ENCODE results near the gene CYFIP1. TPM values are rescaled to one million over a fixed set of nuclear protein-coding genes. Genes with fewer than 3 reads are reported as not detected.

The CYFIP1 gene
- total RNA-seq, 1 donor from 2014 or later, result 59.5 TPM

DNA sequence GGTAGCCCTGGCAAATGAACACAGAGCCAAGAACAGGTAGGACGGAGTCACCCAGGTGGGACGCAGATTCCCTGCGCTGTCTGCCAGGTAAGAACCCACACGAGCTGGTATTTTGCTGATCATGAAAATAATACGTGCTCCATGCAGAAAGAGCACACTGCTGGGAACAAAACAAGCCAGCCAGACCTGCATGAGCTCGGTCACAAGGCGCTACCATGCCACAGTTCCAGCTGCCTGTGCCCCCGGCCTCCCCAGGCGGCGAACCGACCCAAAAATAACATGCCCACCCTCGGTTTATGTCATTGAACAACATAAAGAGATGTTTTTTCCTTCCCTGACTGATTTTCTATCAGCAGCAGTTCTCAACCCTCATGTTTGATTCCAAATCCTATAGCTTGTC, 25.8 kb downstream of the CYFIP1 start:
- Histone ChIP-seq H3K4me3 (ENCODE audit: low read depth, low read length) (no peak overlapping the region), H3K27me3 (ENCODE audit: control insufficient read depth, insufficient read depth, low read length) (no peaks in the 10 kb centered on the region), H3K36me3 (ENCODE audit: control insufficient read depth, insufficient read depth, low read length) (no peaks in the 10 kb centered on the region)
- TF ChIP-seq, protein P1, sequence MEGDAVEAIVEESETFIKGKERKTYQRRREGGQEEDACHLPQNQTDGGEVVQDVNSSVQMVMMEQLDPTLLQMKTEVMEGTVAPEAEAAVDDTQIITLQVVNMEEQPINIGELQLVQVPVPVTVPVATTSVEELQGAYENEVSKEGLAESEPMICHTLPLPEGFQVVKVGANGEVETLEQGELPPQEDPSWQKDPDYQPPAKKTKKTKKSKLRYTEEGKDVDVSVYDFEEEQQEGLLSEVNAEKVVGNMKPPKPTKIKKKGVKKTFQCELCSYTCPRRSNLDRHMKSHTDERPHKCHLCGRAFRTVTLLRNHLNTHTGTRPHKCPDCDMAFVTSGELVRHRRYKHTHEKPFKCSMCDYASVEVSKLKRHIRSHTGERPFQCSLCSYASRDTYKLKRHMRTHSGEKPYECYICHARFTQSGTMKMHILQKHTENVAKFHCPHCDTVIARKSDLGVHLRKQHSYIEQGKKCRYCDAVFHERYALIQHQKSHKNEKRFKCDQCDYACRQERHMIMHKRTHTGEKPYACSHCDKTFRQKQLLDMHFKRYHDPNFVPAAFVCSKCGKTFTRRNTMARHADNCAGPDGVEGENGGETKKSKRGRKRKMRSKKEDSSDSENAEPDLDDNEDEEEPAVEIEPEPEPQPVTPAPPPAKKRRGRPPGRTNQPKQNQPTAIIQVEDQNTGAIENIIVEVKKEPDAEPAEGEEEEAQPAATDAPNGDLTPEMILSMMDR (IDR thresholded peaks at IDR 0.05; ENCODE audit: insufficient read depth, low read length, severe bottlenecking), result no peak
- DNase-seq (ENCODE audit: low read depth), result no peak
- FAIRE-seq, result no peak

DNA sequence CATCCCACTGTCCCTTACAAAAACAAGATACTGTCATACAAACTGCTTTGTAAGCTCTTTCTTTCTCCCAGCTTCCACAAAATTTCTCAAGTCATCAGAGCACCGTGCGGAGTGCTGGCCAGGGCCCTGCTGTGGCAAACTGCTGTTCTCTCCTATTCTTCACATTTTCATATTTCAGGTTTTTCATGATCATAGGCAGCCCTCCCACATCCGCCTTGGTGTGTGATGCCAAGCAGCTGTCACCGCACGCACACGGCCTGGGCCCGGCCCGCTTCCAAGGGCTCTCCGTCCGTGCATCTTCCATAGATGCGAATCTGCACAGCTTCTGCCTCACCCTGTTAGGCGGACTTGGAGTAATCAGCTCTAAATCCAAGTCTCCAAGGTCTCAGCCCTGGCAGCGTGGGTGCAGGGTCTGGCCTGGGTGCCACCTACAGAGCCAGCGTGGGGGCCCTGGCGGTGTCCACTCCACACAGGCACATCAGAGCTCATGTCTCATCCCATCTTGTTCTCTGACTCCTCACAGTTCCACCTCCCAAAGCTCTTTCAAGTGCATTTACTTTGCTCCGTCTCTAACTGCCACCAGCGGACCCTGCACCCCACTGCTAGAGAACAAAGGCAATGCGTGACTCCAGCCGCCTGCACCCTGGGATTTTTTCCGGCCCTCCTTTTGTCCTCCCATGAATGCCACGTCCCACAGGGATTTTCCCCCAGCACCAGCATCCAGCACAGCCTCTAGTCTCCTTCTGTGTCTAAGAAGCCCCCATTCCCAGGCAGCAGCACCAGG, 27.2 kb downstream of the CYFIP1 start:
- TF ChIP-seq, protein P1 (IDR thresholded peaks at IDR 0.05; ENCODE audit: insufficient read depth, low read length, severe bottlenecking), result no peak
- Histone ChIP-seq H3K27me3 (ENCODE audit: control insufficient read depth, insufficient read depth, low read length) (no peaks in the 10 kb centered on the region), H3K4me3 (ENCODE audit: low read depth, low read length) (no peak overlapping the region), H3K36me3 (ENCODE audit: control insufficient read depth, insufficient read depth, low read length) (no peaks in the 10 kb centered on the region)
- FAIRE-seq (no peak), DNase-seq (ENCODE audit: low read depth) (no peak)

DNA sequence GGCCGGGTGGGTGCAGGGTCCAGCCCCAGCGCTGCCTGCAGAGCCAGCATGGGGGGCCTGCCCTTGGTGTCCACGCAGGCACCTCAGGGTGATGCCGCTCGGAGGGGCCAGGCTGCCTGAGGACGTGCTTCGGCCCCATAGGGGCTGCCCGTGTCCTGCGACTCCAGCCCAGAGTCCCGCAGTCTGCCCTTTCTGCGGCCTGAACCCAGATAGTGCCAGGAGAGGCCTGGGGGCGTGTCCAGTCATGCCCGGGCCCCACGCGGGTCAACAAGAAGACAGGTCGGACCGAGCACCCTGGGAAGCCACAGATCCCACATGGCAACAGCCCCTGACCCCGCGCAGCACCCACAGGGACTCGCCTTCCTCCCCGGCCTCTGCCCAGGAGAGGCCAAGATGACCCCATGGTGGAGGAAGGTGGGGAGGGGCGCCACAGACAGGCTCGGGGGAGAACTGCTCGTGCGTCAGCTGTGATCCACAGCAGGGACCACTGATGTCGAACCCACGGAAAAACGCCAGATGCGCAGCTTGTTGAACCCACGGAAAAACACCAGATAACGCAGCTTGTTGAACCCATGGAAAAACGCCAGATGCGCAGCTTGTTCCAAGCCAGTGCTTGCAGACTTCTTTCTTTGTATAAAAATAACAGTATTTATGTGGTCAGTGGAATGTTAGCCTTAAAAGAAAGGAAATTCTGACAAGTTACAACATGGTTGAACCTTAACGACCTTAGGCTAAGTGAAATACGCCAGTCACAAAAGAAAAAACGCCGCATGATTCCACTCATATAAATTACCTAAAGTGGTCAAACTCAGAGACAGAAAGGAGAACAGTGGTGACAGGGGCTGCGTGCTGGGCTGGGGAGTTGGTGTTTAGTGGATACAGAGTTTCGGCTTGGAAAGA, 28.5 kb downstream of the CYFIP1 start:
- TF ChIP-seq, protein P1 (IDR thresholded peaks at IDR 0.05; ENCODE audit: insufficient read depth, low read length, severe bottlenecking), result no peak
- Histone ChIP-seq H3K4me3 (ENCODE audit: low read depth, low read length) (no peak overlapping the region), H3K36me3 (ENCODE audit: control insufficient read depth, insufficient read depth, low read length) (peaks cover 1% of the 10 kb centered on the region), H3K27me3 (ENCODE audit: control insufficient read depth, insufficient read depth, low read length) (no peaks in the 10 kb centered on the region)
- FAIRE-seq (no peak), DNase-seq (ENCODE audit: low read depth) (peak; percentile 23)

DNA sequence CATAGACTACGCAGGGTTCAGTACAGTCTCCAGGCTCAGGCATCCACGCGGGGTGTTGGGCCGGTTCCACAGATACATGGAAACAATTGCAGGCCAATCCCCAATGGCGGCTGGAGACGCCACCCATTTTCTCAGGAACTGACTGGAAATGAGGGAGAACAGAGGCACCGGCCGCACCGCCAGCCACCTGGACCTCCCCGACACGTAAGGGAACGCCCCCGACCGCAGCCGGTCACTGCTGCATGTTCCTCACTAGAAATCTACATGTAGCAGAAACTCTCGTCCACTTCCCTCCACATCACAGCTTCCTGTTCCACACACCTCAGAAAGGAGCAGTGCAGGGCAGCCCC, 29.2 kb downstream of the CYFIP1 start:
- Histone ChIP-seq H3K27me3 (ENCODE audit: control insufficient read depth, insufficient read depth, low read length) (no peaks in the 10 kb centered on the region), H3K36me3 (ENCODE audit: control insufficient read depth, insufficient read depth, low read length) (peaks cover 3% of the 10 kb centered on the region)

DNA sequence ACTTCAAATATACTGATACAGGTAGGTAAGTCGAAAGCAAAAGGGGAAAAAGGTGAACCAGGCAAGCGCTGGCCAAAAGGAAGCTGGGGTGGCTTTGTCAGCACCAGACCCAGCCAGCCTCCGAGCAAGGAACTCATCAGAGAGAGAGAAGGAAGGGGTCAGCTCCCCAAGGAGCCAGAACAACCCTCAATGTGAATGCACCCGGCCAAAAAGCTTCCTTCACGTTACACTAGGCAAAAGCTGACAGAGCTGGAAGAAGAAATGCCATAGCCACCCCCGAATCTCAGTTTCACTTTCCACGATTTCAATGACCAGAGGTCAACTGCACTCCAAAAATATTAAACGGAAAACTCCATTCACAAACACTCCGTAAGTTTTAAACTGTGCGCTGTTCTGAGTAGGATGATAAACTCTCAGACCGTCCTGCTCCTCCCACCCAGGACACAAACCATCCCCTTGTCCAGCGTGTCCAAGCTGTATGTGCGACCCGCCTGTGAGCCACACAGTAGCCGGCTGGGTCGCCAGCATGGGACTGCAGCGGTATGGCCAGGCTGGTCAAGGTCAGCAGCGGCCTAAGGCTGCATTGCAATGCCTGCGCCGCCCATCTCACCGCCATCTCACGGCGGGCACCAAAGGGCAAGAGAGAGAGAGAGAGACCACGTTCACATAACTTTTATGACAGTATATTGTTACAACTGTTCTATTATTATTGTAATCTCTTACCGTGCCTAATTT, 29.7 kb downstream of the CYFIP1 start:
- H3K4me3 ChIP-seq (ENCODE audit: low read depth, low read length), result no peak overlapping the region
- TF ChIP-seq, protein P1 (IDR thresholded peaks at IDR 0.05; ENCODE audit: insufficient read depth, low read length, severe bottlenecking), result no peak
- H3K36me3 ChIP-seq (ENCODE audit: control insufficient read depth, insufficient read depth, low read length), result peaks cover 3% of the 10 kb centered on the region
- no peaks in the 10 kb centered on the region for H3K27me3 ChIP-seq (ENCODE audit: control insufficient read depth, insufficient read depth, low read length)
- FAIRE-seq, result no peak
- DNase-seq (ENCODE audit: low read depth), result no peak

More for the DNA sequence above, 29.2 kb downstream of the CYFIP1 start:
- TF ChIP-seq, protein P1 (IDR thresholded peaks at IDR 0.05; ENCODE audit: insufficient read depth, low read length, severe bottlenecking), result no peak
- no peak overlapping the region for H3K4me3 ChIP-seq (ENCODE audit: low read depth, low read length)
- FAIRE-seq (no peak), DNase-seq (ENCODE audit: low read depth) (no peak)
